Thyroid gland (tissue), 4 donors: Measurements from ENCODE around the gene NRG3. TPM values are rescaled to one million over a fixed set of nuclear protein-coding genes. Genes with fewer than 3 reads are reported as not detected.
A peak's percentile ranks its signal among the peaks of the same experiment; 100 is the strongest.

Experiments used
- DNase-seq, 2 donors: peaks; one replicate each; pipeline ENCODE4 v3.0.0-alpha.2; 2019
- H3K27ac ChIP-seq, 3 donors: fragments of 200-600 bp; sonication (generic); 1 replicate in 2 of 3; 2 replicates in 1 of 3; pipeline ENCODE4 v1.5.1; 2016 to 2019; ENCODE audit warnings: mild to moderate bottlenecking in 1 of 3, moderate library complexity in 1 of 3
- H3K27me3 ChIP-seq: fragments of 200-600 bp; sonication (generic); one replicate; pipeline ENCODE4 v1.5.1; 2019
- H3K36me3 ChIP-seq, 2 donors: fragments of 200-600 bp; sonication (generic); one replicate each; pipeline ENCODE4 v1.5.1; 2016 to 2019
- H3K4me1 ChIP-seq, 2 donors: fragments of 200-600 bp; sonication (generic); one replicate each; pipeline ENCODE4 v1.5.1; 2017 to 2019
- H3K4me3 ChIP-seq, 3 donors: fragments of 200-600 bp; sonication (generic); replicated peaks in 1 of 3; 1 replicate in 2 of 3; 2 replicates in 1 of 3; pipeline ENCODE4 v1.5.1; 2016; ENCODE audit warnings: mild to moderate bottlenecking in 1 of 3
- H3K9me3 ChIP-seq: fragments of 200-600 bp; sonication (generic); one replicate; pipeline ENCODE4 v1.5.1; 2017
- CTCF ChIP-seq, 6 experiments: fragments of 200-600 bp in 3 of 6; fragments of 450-650 bp in 3 of 6; sonication (generic) in 3 of 6; IDR thresholded peaks; one replicate each; pipeline ENCODE4 v1.5.1; 2016 to 2019; ENCODE audit warnings: antibody characterized with exemption in 6 of 6, mild to moderate bottlenecking in 2 of 6, inconsistent platforms in 1 of 6, moderate library complexity in 1 of 6
- POLR2A ChIP-seq, 2 donors: fragments of 450-650 bp; IDR thresholded peaks; one replicate each; pipeline ENCODE4 v1.6.1; 2017; ENCODE audit warnings: antibody characterized with exemption in 2 of 2, mild to moderate bottlenecking in 2 of 2, moderate library complexity in 1 of 2
- WGBS, 2 donors: methylation state at CpG; one replicate each; pipeline ENCODE4 v1.1.5; 2017; 5-methylcytosine and 5-hydroxymethylcytosine counted together
- intact Hi-C: fragments of 100-400 bp; cut with DNase I; formaldehyde crosslinking; loops from one replicate; pipeline ENCODE4 v1.15.1; 2023
- total RNA-seq, 4 donors: library from RNA; depleted of rRNA; stranded (reverse); fragments of >200 nt; gene quantifications; one replicate each; pipeline ENCODE4 v1.2.3, GENCODE V29; 2016

NRG3 gene
- total RNA-seq, 4 donors from 2014 or later: 0.67 to 1.8 (median 1.3) TPM

DNA sequence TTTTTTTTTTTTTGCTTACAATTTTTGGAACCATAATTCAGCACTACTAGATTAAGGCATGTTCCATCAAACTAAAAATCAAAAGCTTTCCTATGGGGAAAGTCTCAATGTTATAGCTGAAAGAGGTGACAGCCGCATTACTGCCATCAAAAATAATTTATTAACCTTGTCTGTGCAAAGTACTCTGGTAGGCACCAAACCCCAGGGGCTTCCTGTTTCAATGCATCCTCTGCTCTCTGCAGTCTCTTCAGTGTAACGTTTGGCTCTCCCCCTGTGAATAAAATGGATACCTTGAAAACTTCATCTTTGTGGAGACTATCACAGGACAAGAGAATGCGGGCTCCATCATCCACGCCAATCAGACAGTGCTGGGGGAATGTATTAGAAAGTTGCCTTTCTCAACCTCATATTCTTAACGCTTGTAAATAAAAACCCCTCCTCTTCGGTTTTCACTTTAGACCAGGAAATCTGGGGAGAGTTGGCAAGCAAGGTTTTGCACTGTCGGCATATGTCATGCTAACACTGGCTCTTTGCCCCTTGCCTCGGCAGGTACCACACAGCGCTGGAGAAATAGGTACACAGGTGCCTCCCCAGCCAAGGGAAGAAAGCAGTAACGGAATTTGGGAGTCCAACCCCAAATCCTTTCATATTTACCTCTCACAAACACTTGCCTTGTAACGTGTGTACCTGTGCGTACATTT lies 1.6 kb upstream of the NRG3 start:
- no peak overlapping the region for H3K4me3 ChIP-seq
- H3K4me1 ChIP-seq: peaks cover 9 to 23% of the 10 kb centered on the region in 2 donors
- 40% methylated on average over 12 of the region's 12 CpGs for WGBS, 2 donors
- intact Hi-C loops: no loop called here
- H3K9me3 ChIP-seq: no peaks in the 10 kb centered on the region
- H3K27ac ChIP-seq: no peak overlapping the region
- TF ChIP-seq POLR2A (IDR thresholded peaks at IDR 0.05): no peak
- no peak for TF ChIP-seq CTCF (IDR thresholded peaks at IDR 0.05)
- no peaks in the 10 kb centered on the region for H3K27me3 ChIP-seq
- no peaks in the 10 kb centered on the region for H3K36me3 ChIP-seq
- no peak for DNase-seq

- H3K27me3 ChIP-seq: no peaks in the 10 kb centered on the region
- WGBS, 2 donors: 1% methylated on average over 26 of the region's 80 CpGs; no CpG with 5 or more reads in 1 of the 2 donors
- no peaks in the 10 kb centered on the region for H3K36me3 ChIP-seq
- TF ChIP-seq POLR2A (IDR thresholded peaks at IDR 0.05) (no peak), CTCF (IDR thresholded peaks at IDR 0.05) (no peak)
- peak; percentile 87 to 89 for DNase-seq
- intact Hi-C loops: no loop called here
- H3K9me3 ChIP-seq: no peaks in the 10 kb centered on the region
- no peak overlapping the region for H3K27ac ChIP-seq
- H3K4me1 ChIP-seq: peaks cover 9 to 23% of the 10 kb centered on the region in 2 donors
- peak overlapping the region in 1 of 3 donors; percentile 24 for H3K4me3 ChIP-seq
Observed at GRCh38 chr10:81873932-81874816, 820 bp upstream of the NRG3 start.

GRCh38 chr10:81875467-81876252 lies 666 bp downstream of the NRG3 start:
- Histone ChIP-seq H3K4me3 (peak overlapping the region in 2 of 3 donors; percentile 8 to 56), H3K27me3 (no peaks in the 10 kb centered on the region), H3K27ac (no peak overlapping the region), H3K36me3 (no peaks in the 10 kb centered on the region), H3K4me1 (peaks cover 9 to 23% of the 10 kb centered on the region in 2 donors), H3K9me3 (no peaks in the 10 kb centered on the region)
- no peak for TF ChIP-seq CTCF (IDR thresholded peaks at IDR 0.05)
- TF ChIP-seq POLR2A (IDR thresholded peaks at IDR 0.05): no peak
- intact Hi-C loops: no loop called here
- DNase-seq: peak in 1 of 2 donors; percentile 8
- WGBS, 2 donors: 1 to 5% methylated on average over 15 to 45 of the region's 49 CpGs

GRCh38 chr10:81876253-81877077 lies 1.5 kb downstream of the NRG3 start:
- Histone ChIP-seq H3K4me3 (peak overlapping the region; percentile 2 to 7 (median 3)), H3K9me3 (no peaks in the 10 kb centered on the region), H3K27me3 (no peaks in the 10 kb centered on the region), H3K36me3 (no peaks in the 10 kb centered on the region), H3K4me1 (peaks cover 9 to 23% of the 10 kb centered on the region in 2 donors), H3K27ac (no peak overlapping the region)
- intact Hi-C loops: no loop called here
- TF ChIP-seq CTCF (IDR thresholded peaks at IDR 0.05) (no peak), POLR2A (IDR thresholded peaks at IDR 0.05) (no peak)
- DNase-seq: peak; percentile 41 to 44
- 2 to 5% methylated on average over 25 of the region's 25 CpGs for WGBS, 2 donors
